ENCODE data around the gene RASA2.
A peak's percentile ranks its signal among the peaks of the same experiment; 100 is the strongest.

RASA2 gene

GRCh38 chr3:141486746-141487520, at the start of gene RASA2:
Gene RASA2, plus strand, starts transcription at chr3:141487027. Its CDS starts 57 bp downstream, at chr3:141487084.
- DNase-seq: peak; percentile 69

- no peak for DNase-seq
These were observed 47.2 kb upstream of the RASA2 start for GRCh38 chr3:141439589-141439988.

- DNase-seq: no peak
These were observed 45.9 kb upstream of the RASA2 start for GRCh38 chr3:141440942-141441341.

- DNase-seq: peak; percentile 88
These were observed 45.2 kb upstream of the RASA2 start for GRCh38 chr3:141441381-141442364.

- DNase-seq: no peak
These were observed 44.4 kb upstream of the RASA2 start for GRCh38 chr3:141442446-141442845.

GRCh38 chr3:141442914-141443313, 43.9 kb upstream of the RASA2 start:
- DNase-seq: no peak

- DNase-seq: no peak
These were observed 42.1 kb upstream of the RASA2 start for GRCh38 chr3:141444586-141445285.

GRCh38 chr3:141445990-141446389, 40.8 kb upstream of the RASA2 start:
- no peak for DNase-seq

- DNase-seq: no peak
These were observed 40.1 kb upstream of the RASA2 start for GRCh38 chr3:141446737-141447136.

GRCh38 chr3:141447383-141447782, 39.4 kb upstream of the RASA2 start:
- no peak for DNase-seq

GRCh38 chr3:141448606-141449220, 38.1 kb upstream of the RASA2 start:
- DNase-seq: no peak

- no peak for DNase-seq
These were observed 37.4 kb upstream of the RASA2 start for GRCh38 chr3:141449424-141449823.

- no peak for DNase-seq
These were observed 36.0 kb upstream of the RASA2 start for GRCh38 chr3:141450727-141451375.

GRCh38 chr3:141452045-141452444, 34.8 kb upstream of the RASA2 start:
- DNase-seq: peak; percentile 35

- no peak for DNase-seq
These were observed 34.1 kb upstream of the RASA2 start for GRCh38 chr3:141452773-141453172.

- DNase-seq: no peak
These were observed 32.8 kb upstream of the RASA2 start for GRCh38 chr3:141454054-141454453.

- peak; percentile 42 for DNase-seq
These were observed 31.8 kb upstream of the RASA2 start for GRCh38 chr3:141454906-141455602.

- DNase-seq: no peak
These were observed 31.1 kb upstream of the RASA2 start for GRCh38 chr3:141455603-141456300.

- DNase-seq: no peak
These were observed 30.6 kb upstream of the RASA2 start for GRCh38 chr3:141456301-141456625.

- DNase-seq: no peak
These were observed 29.1 kb upstream of the RASA2 start for GRCh38 chr3:141457624-141458236.

- no peak for DNase-seq
These were observed 27.8 kb upstream of the RASA2 start for GRCh38 chr3:141459008-141459407.

All from activated CD4-positive, alpha-beta T cell treated with anti-CD3 and anti-CD28 coated beads for 48 hours (primary cell).